ENCODE results near the gene NBAS. TPM values are rescaled to one million over a fixed set of nuclear protein-coding genes. Genes with fewer than 3 reads are reported as not detected.

The NBAS gene
- total RNA-seq, 1 experiment from 2014 or later = 36.3 TPM

GRCh38 chr2:15391751-15392150 is 169.4 kb downstream of the NBAS start:
- no peak overlapping the region for H3K4me3 ChIP-seq (ENCODE audit: low read depth in 2 of 2, low read length in 2 of 2)
- BruUV-seq (replicated peaks) = no TSS peak
- TF ChIP-seq CTCF (IDR thresholded peaks at IDR 0.05) (no peak), TCF7L2 (IDR thresholded peaks at IDR 0.05; ENCODE audit: low read depth, low read length) (no peak), SIN3A (IDR thresholded peaks at IDR 0.05; ENCODE audit: borderline replicate concordance, insufficient read depth, low read depth, low read length) (no peak), POLR2AphosphoS5 (IDR thresholded peaks at IDR 0.05; ENCODE audit: low read depth, low read length) (no peak), REST (IDR thresholded peaks at IDR 0.05; ENCODE audit: insufficient read depth in 1 of 2, low read depth in 2 of 2, low read length in 1 of 2) (no peak)
- no peak overlapping the region for H3K27ac ChIP-seq (ENCODE audit: low read length)
- H3K9me3 ChIP-seq (ENCODE audit: control insufficient read depth, insufficient read depth, low read depth, low read length) = no peaks in the 10 kb centered on the region
- ChIA-PET CTCF (no interaction called here), POLR2A (no interaction called here)
- ATAC-seq (no peak), DNase-seq (ENCODE audit: low read depth, low spot score) (no peak)
- peaks cover 2% of the 10 kb centered on the region; the same call in 1 of the 2 replicates for H3K36me3 ChIP-seq (ENCODE audit: control insufficient read depth, insufficient read depth, low read length)
- intact Hi-C loops (cut with micrococcal nuclease; ENCODE audit: unreplicated experiment) = no loop called here
- H3K27me3 ChIP-seq (ENCODE audit: control insufficient read depth, insufficient read depth, low read length) = no peaks in the 10 kb centered on the region
- in situ Hi-C loops (cut with HindIII; ENCODE audit: low pct_unique_long_range_greater_than_20kb, low sequenced_read_pairs) = no loop called here
- no peaks in the 10 kb centered on the region for H3K4me1 ChIP-seq (ENCODE audit: control insufficient read depth, insufficient read depth, low read length)

GRCh38 chr2:15389895-15390294 is 171.2 kb downstream of the NBAS start:
- no peak overlapping the region for H3K27ac ChIP-seq (ENCODE audit: low read length)
- no TSS peak for BruUV-seq (replicated peaks)
- intact Hi-C loops (cut with micrococcal nuclease; ENCODE audit: unreplicated experiment) = no loop called here
- in situ Hi-C loops (cut with HindIII; ENCODE audit: low pct_unique_long_range_greater_than_20kb, low sequenced_read_pairs) = no loop called here
- ChIA-PET CTCF (no interaction called here), POLR2A (no interaction called here)
- no peaks in the 10 kb centered on the region for H3K4me1 ChIP-seq (ENCODE audit: control insufficient read depth, insufficient read depth, low read length)
- H3K27me3 ChIP-seq (ENCODE audit: control insufficient read depth, insufficient read depth, low read length) = no peaks in the 10 kb centered on the region
- DNase-seq (ENCODE audit: low read depth, low spot score) = no peak
- H3K9me3 ChIP-seq (ENCODE audit: control insufficient read depth, insufficient read depth, low read depth, low read length) = no peaks in the 10 kb centered on the region
- TF ChIP-seq CTCF (IDR thresholded peaks at IDR 0.05) (no peak), SIN3A (IDR thresholded peaks at IDR 0.05; ENCODE audit: borderline replicate concordance, insufficient read depth, low read depth, low read length) (no peak), TCF7L2 (IDR thresholded peaks at IDR 0.05; ENCODE audit: low read depth, low read length) (no peak), REST (IDR thresholded peaks at IDR 0.05; ENCODE audit: insufficient read depth in 1 of 2, low read depth in 2 of 2, low read length in 1 of 2) (no peak), POLR2AphosphoS5 (IDR thresholded peaks at IDR 0.05; ENCODE audit: low read depth, low read length) (no peak)
- no peak overlapping the region for H3K4me3 ChIP-seq (ENCODE audit: low read depth in 2 of 2, low read length in 2 of 2)
- no peak for ATAC-seq
- H3K36me3 ChIP-seq (ENCODE audit: control insufficient read depth, insufficient read depth, low read length) = no peaks in the 10 kb centered on the region; the same call in 1 of the 2 replicates

Measured in Panc1 (cell line).